Right lobe of liver (tissue), 4 donors: Measurements from ENCODE around the gene EPHA1.

Experiments
- POLR2A ChIP-seq: fragments of 450-650 bp; IDR thresholded peaks from one replicate; pipeline ENCODE4 v1.6.1; 2017; ENCODE audit warnings: antibody characterized with exemption, mild to moderate bottlenecking
- TF ChIP-seq, protein P1 (sequence below), 4 donors: fragments of 200-600 bp in 3 of 4; fragments of 450-650 bp in 1 of 4; IDR thresholded peaks; one replicate each; pipeline versions ENCODE4 v1.5.1 to v1.8.0; 2016 to 2022; ENCODE audit warnings: antibody characterized with exemption in 4 of 4, mild to moderate bottlenecking in 2 of 4
- donor health status: DM: no; HTN: no; CAD: no.
- donor health status: DM: no; HTN: no; CAD: no.
- donor health status: DM: no; HTN: yes; CAD: no.

DNA sequence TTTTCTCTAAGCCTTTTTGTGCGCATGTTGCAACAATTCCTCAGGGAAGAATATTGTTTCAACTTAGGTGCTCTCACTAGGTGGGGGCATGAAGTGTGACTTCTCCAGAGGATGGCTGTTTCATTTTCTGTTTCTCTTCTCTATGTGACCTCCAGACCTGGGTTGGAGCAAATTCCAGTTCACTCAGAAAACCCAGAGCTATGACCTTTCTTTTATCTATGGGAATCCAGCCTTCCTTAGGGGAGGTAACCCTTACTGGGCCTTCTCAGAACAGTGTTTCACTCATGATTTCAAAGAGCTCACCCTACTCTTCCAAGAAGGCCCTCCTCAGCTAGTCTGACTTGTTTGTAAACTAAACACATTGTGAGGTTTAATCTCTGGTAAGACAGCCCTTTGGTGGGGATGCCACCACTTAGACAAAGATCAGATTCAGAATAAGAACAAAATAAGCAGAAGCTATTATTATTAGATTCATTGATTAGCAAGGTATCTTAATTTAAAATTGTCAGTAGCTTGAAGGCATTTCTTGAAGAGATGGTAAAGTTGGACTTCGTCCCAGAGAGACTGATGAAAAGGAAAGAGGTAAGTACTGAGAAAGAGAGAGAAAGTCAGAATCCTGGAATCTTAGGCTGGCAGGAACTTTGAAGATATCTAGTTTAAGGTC lies 18.0 kb upstream of the EPHA1 start:
- TF ChIP-seq, protein P1, sequence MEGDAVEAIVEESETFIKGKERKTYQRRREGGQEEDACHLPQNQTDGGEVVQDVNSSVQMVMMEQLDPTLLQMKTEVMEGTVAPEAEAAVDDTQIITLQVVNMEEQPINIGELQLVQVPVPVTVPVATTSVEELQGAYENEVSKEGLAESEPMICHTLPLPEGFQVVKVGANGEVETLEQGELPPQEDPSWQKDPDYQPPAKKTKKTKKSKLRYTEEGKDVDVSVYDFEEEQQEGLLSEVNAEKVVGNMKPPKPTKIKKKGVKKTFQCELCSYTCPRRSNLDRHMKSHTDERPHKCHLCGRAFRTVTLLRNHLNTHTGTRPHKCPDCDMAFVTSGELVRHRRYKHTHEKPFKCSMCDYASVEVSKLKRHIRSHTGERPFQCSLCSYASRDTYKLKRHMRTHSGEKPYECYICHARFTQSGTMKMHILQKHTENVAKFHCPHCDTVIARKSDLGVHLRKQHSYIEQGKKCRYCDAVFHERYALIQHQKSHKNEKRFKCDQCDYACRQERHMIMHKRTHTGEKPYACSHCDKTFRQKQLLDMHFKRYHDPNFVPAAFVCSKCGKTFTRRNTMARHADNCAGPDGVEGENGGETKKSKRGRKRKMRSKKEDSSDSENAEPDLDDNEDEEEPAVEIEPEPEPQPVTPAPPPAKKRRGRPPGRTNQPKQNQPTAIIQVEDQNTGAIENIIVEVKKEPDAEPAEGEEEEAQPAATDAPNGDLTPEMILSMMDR (IDR thresholded peaks at IDR 0.05), result no peak
- no peak for TF ChIP-seq POLR2A
